UCSD-AML1 (cell line): Measurements from ENCODE around the gene OPN3.
"Not testable (repeated sequence)": the region's sequence is repeated elsewhere in the genome, so short reads cannot be mapped to it uniquely, and the experiment has no call there.

Experiments
- DNase-seq: peaks from one replicate; lab custom pipeline; 2025; ENCODE audit not compliant: unreplicated experiment; lab: John Stamatoyannopoulos, UW

Gene OPN3

GRCh38 chr1:241640149-241640866, at the start of gene OPN3, which contains the start of gene CHML:
TSS of gene OPN3 (minus strand) at chr1:241640369. CDS start at chr1:241640254, 115 bp downstream.
TSS of gene CHML (minus strand) at chr1:241640369. CDS start at chr1:241635766, 4,603 bp downstream.
- DNase-seq: peak; percentile 95

GRCh38 chr1:241688940-241689368, 48.8 kb upstream of the OPN3 start:
- DNase-seq: no peak

- no peak for DNase-seq
These were observed 43.9 kb upstream of the OPN3 start for GRCh38 chr1:241684108-241684507.

- no peak for DNase-seq
These were observed 42.8 kb upstream of the OPN3 start for GRCh38 chr1:241682921-241683320.

GRCh38 chr1:241681861-241682448, 41.8 kb upstream of the OPN3 start:
- DNase-seq: not testable (repeated sequence)

GRCh38 chr1:241679961-241680360, 39.8 kb upstream of the OPN3 start:
- DNase-seq: no peak

GRCh38 chr1:241679404-241679803, 39.2 kb upstream of the OPN3 start:
- DNase-seq: no peak

GRCh38 chr1:241678536-241678935, 38.4 kb upstream of the OPN3 start:
- no peak for DNase-seq

GRCh38 chr1:241677201-241677600, 37.0 kb upstream of the OPN3 start:
- DNase-seq: no peak

GRCh38 chr1:241675983-241676382, 35.8 kb upstream of the OPN3 start:
- no peak for DNase-seq

GRCh38 chr1:241674805-241675384, 34.7 kb upstream of the OPN3 start:
- no peak for DNase-seq

- DNase-seq: no peak
These were observed 32.1 kb upstream of the OPN3 start for GRCh38 chr1:241672301-241672700.

GRCh38 chr1:241666419-241666818, 26.2 kb upstream of the OPN3 start:
- no peak for DNase-seq

GRCh38 chr1:241660424-241660972, 20.3 kb upstream of the OPN3 start:
- DNase-seq: no peak

GRCh38 chr1:241659016-241659415, 18.8 kb upstream of the OPN3 start:
- not testable (repeated sequence) for DNase-seq

- no peak for DNase-seq
These were observed 18.1 kb upstream of the OPN3 start for GRCh38 chr1:241658081-241658793.

GRCh38 chr1:241654641-241655040, 14.5 kb upstream of the OPN3 start:
- no peak for DNase-seq

GRCh38 chr1:241654019-241654418, 13.8 kb upstream of the OPN3 start:
- DNase-seq: no peak

GRCh38 chr1:241652012-241652411, 11.8 kb upstream of the OPN3 start, which contains the start of gene WDR64:
TSS of gene WDR64 (plus strand) at chr1:241652281. CDS start at chr1:241652485, 204 bp downstream.
- no peak for DNase-seq

- no peak for DNase-seq
These were observed 8.0 kb upstream of the OPN3 start for GRCh38 chr1:241648159-241648558.

- DNase-seq: no peak
These were observed 7.5 kb upstream of the OPN3 start for GRCh38 chr1:241647658-241648057.
